Neuronal stem cell (in vitro differentiated cells): Measurements from ENCODE around the gene THSD7A.

Experiments used
- DNase-seq: peaks from one replicate; pipeline ENCODE4 v3.0.0-alpha.2; 2013; ENCODE audit warnings: low spot score
- H2AFZ ChIP-seq: one replicate; pipeline ENCODE4 v1.6.1; 2013; ENCODE audit warnings: mild to moderate bottlenecking, low read length, inconsistent platforms
- H2AK5ac ChIP-seq: 2 replicates; pipeline ENCODE4 v1.6.1; 2013; ENCODE audit warnings: low read depth, mild to moderate bottlenecking, inconsistent platforms, low read length, moderate library complexity, mixed read lengths
- H2BK120ac ChIP-seq: 2 replicates; pipeline ENCODE4 v1.6.1; 2013; ENCODE audit warnings: low read depth, mild to moderate bottlenecking, inconsistent platforms, low read length, moderate library complexity, mixed read lengths
- H2BK12ac ChIP-seq: one replicate; pipeline ENCODE4 v1.6.1; 2013; ENCODE audit warnings: low read length, inconsistent platforms
- H2BK15ac ChIP-seq: 2 replicates; pipeline ENCODE4 v1.6.1; 2013; ENCODE audit warnings: mild to moderate bottlenecking, low read length, inconsistent platforms, mixed read lengths
- H2BK5ac ChIP-seq: one replicate; pipeline ENCODE4 v1.6.1; 2013; ENCODE audit warnings: inconsistent platforms, mild to moderate bottlenecking, low read length, moderate library complexity
- H3K14ac ChIP-seq: one replicate; pipeline ENCODE4 v1.6.1; 2013; ENCODE audit warnings: low read length, inconsistent platforms
- H3K18ac ChIP-seq: 2 replicates; pipeline ENCODE4 v1.6.1; 2013; ENCODE audit warnings: low read length, inconsistent platforms
- H3K23ac ChIP-seq: 2 replicates; pipeline ENCODE4 v1.6.1; 2013; ENCODE audit warnings: low read depth, mild to moderate bottlenecking, mixed read lengths, low read length, inconsistent platforms; ENCODE audit not compliant: poor library complexity
- H3K27ac ChIP-seq: replicated peaks from 3 replicates; pipeline ENCODE4 v1.5.1; 2013; ENCODE audit warnings: low read length, inconsistent platforms
- H3K27me3 ChIP-seq, 3 experiments: 2 replicates each; pipeline ENCODE4 v1.6.1; 2013; ENCODE audit warnings: low read length in 3 of 3, mild to moderate bottlenecking in 2 of 3, inconsistent platforms in 1 of 3, low read depth in 1 of 3, mixed read lengths in 1 of 3, moderate library complexity in 1 of 3; ENCODE audit not compliant: control insufficient read depth in 3 of 3, insufficient read depth in 3 of 3
- H3K36me3 ChIP-seq, 2 donors: replicated peaks in 1 of 2; 2 replicates each; pipeline ENCODE4 v1.6.1; 2013; ENCODE audit warnings: low read length in 2 of 2; ENCODE audit not compliant: control insufficient read depth in 2 of 2, insufficient read depth in 2 of 2
- H3K4ac ChIP-seq: 2 replicates; pipeline ENCODE4 v1.6.1; 2013; ENCODE audit warnings: inconsistent platforms, mild to moderate bottlenecking, low read length, moderate library complexity
- H3K4me1 ChIP-seq, 2 donors: 1 replicate in 1 of 2; 2 replicates in 1 of 2; pipeline ENCODE4 v1.6.1; 2013; ENCODE audit warnings: low read length in 2 of 2, low read depth in 1 of 2; ENCODE audit not compliant: control insufficient read depth in 2 of 2, insufficient read depth in 1 of 2
- H3K4me2 ChIP-seq: one replicate; pipeline ENCODE4 v1.6.1; 2013; ENCODE audit warnings: mild to moderate bottlenecking, low read length, inconsistent platforms; ENCODE audit not compliant: insufficient read depth, poor library complexity, severe bottlenecking
- H3K4me3 ChIP-seq, 2 donors: 2 replicates each; pipeline ENCODE4 v1.5.1; 2013; ENCODE audit warnings: low read length in 2 of 2, mild to moderate bottlenecking in 2 of 2, inconsistent platforms in 1 of 2, moderate library complexity in 1 of 2
- H3K79me1 ChIP-seq: one replicate; pipeline ENCODE4 v1.6.1; 2013; ENCODE audit warnings: low read depth, mild to moderate bottlenecking, inconsistent platforms, low read length, moderate library complexity
- H3K9ac ChIP-seq: one replicate; pipeline ENCODE4 v1.6.1; 2013; ENCODE audit warnings: mild to moderate bottlenecking, low read depth, low read length, inconsistent platforms; ENCODE audit not compliant: poor library complexity
- H3K9me3 ChIP-seq, 2 donors: replicated peaks in 1 of 2; 2 replicates each; pipeline versions ENCODE3 to v1.6.1; 2013; ENCODE audit warnings: low read length in 2 of 2, mild to moderate bottlenecking in 2 of 2, inconsistent platforms in 1 of 2, low read depth in 1 of 2, mixed read lengths in 1 of 2, moderate library complexity in 1 of 2; ENCODE audit not compliant: control insufficient read depth in 2 of 2, insufficient read depth in 1 of 2
- H4K8ac ChIP-seq: one replicate; pipeline ENCODE4 v1.6.1; 2013; ENCODE audit warnings: low read depth, mild to moderate bottlenecking, inconsistent platforms, low read length, moderate library complexity
- H4K91ac ChIP-seq: one replicate; pipeline ENCODE4 v1.6.1; 2013; ENCODE audit warnings: low read length, low read depth, mild to moderate bottlenecking, inconsistent platforms; ENCODE audit not compliant: poor library complexity
- WGBS, 2 donors: extraction: QIAGEN DNeasy Blood & Tissue Kit; methylation state at CpG; one replicate each; pipeline ENCODE4 v1.1.7; 2013; ENCODE audit warnings: missing lambda C conversion rate in 2 of 2, mixed read lengths in 1 of 2; ENCODE audit not compliant: insufficient read length in 2 of 2, insufficient replicate concordance in 1 of 2; ENCODE audit errors: extremely low coverage in 2 of 2; 5-methylcytosine and 5-hydroxymethylcytosine counted together

The THSD7A gene

DNA sequence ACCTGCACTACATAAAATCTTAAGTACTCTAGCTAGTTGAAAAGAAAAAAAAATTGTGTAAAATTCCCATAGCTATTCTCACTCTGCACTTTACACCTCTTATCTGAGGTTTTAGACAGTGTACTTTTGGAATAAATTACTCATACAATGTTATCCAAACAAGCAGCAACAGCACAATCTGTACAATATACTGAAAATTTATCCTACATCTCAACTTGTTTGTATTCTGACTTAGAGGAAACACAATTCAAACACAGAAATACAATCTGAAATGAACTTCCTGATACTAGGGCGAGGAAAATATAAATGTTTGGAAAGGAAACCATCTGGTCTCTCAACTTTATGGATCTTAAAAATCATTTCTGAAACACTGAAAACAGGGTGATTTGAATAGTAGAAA lies 381.7 kb downstream of the THSD7A start:
- no peaks in the 10 kb centered on the region for H3K9me3 ChIP-seq
- no peak overlapping the region for H3K27ac ChIP-seq
- H3K4ac ChIP-seq: no peak overlapping the region
- no CpG with 5 or more reads among the region's 1 CpG for WGBS, 2 donors
- DNase-seq: no peak
- H2BK120ac ChIP-seq: no peak overlapping the region
- H2BK12ac ChIP-seq: no peak overlapping the region
- H4K8ac ChIP-seq: no peak overlapping the region
- H3K4me3 ChIP-seq: no peak overlapping the region
- peaks cover 0 to 7% of the 10 kb centered on the region in 2 donors for H3K36me3 ChIP-seq
- H3K18ac ChIP-seq: no peak overlapping the region
- H2BK5ac ChIP-seq: no peak overlapping the region
- no peak overlapping the region for H2AFZ ChIP-seq
- H2AK5ac ChIP-seq: no peak overlapping the region
- H4K91ac ChIP-seq: no peak overlapping the region
- no peaks in the 10 kb centered on the region for H3K27me3 ChIP-seq
- H3K79me1 ChIP-seq: no peaks in the 10 kb centered on the region
- H3K23ac ChIP-seq: no peak overlapping the region
- H3K4me2 ChIP-seq: no peak overlapping the region
- no peak overlapping the region for H3K14ac ChIP-seq
- no peak overlapping the region for H2BK15ac ChIP-seq
- H3K4me1 ChIP-seq: no peaks in the 10 kb centered on the region
- H3K9ac ChIP-seq: no peak overlapping the region

DNA sequence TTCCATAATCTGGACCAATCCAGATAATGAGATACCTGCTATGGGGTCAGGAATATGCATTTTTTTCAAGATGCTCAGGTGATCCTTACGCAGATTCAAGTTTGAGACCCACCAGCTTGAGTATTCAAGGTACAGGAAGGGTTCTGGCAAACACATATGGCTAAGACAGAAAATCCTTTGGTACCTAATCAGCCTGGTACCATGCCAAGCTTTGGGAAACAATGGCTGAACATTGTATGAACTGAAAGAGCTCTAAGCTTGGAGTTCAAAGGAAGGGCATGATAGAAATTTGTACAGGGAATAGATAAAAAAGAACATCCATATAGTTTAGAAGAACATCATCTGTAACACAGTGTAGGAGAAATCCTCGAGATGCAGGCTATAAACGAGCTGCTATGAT lies 382.7 kb downstream of the THSD7A start:
- Histone ChIP-seq H3K79me1 (no peaks in the 10 kb centered on the region), H3K14ac (no peak overlapping the region), H2BK5ac (no peak overlapping the region), H3K18ac (no peak overlapping the region), H2BK15ac (no peak overlapping the region), H3K27me3 (no peaks in the 10 kb centered on the region), H4K91ac (no peak overlapping the region), H2BK12ac (no peak overlapping the region), H2AFZ (no peak overlapping the region), H3K9me3 (no peaks in the 10 kb centered on the region), H3K4ac (no peak overlapping the region), H2BK120ac (no peak overlapping the region), H2AK5ac (no peak overlapping the region), H4K8ac (no peak overlapping the region), H3K36me3 (peaks cover 0 to 7% of the 10 kb centered on the region in 2 donors), H3K4me2 (no peak overlapping the region), H3K4me1 (no peaks in the 10 kb centered on the region), H3K9ac (no peak overlapping the region), H3K23ac (no peak overlapping the region), H3K4me3 (no peak overlapping the region), H3K27ac (no peak overlapping the region)
- no peak for DNase-seq
- no CpG with 5 or more reads among the region's 3 CpGs for WGBS, 2 donors

DNA sequence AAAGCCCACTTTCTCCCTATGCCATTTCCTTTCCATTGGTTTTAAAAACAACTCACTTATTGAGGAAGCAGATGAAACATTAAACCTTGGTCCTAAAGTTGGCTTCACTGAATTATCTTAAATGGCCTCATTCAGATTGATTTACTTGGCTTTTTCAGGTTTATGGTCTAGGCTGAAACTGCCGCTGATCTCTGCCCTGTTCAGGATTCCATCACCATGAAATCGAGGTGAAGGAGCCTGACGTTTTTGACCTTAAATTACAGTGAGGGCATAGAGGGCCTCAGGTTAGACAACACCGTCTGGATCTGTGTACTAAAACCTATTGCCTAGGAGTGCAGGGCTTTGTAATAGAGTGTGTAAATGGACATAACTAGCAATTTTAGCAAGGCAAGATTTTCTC lies 383.7 kb downstream of the THSD7A start:
- Histone ChIP-seq H4K91ac (no peak overlapping the region), H4K8ac (no peak overlapping the region), H3K36me3 (peaks cover 0 to 7% of the 10 kb centered on the region in 2 donors), H2AK5ac (no peak overlapping the region), H2BK120ac (no peak overlapping the region), H3K14ac (no peak overlapping the region), H2AFZ (no peak overlapping the region), H3K23ac (no peak overlapping the region), H3K27me3 (no peaks in the 10 kb centered on the region), H3K27ac (no peak overlapping the region), H2BK12ac (no peak overlapping the region), H2BK15ac (no peak overlapping the region), H3K18ac (no peak overlapping the region), H3K4me2 (no peak overlapping the region), H3K4ac (no peak overlapping the region), H2BK5ac (no peak overlapping the region), H3K4me3 (no peak overlapping the region), H3K4me1 (no peaks in the 10 kb centered on the region), H3K9me3 (no peaks in the 10 kb centered on the region), H3K79me1 (no peaks in the 10 kb centered on the region), H3K9ac (no peak overlapping the region)
- no CpG with 5 or more reads among the region's 4 CpGs for WGBS, 2 donors
- no peak for DNase-seq

DNA sequence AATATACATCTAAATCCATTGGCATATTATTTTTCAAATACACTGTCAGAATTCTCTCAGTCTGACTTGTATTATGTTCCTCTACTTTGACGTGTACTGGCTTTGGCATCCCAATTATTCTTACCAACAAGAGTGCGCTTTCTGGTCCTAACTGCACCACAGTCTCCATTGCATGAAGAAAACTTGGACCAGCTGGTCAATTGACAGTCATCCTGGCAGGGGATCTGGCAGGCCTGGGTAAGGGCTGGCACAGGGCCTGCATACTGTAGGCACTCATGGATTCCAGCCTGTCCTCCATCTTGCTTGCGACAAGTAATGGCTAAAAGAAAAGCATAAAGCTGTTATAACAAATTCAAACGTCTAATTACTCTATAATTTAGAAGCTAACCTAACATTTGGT lies 384.9 kb downstream of the THSD7A start:
- Histone ChIP-seq H3K23ac (no peak overlapping the region), H3K14ac (no peak overlapping the region)

More for the DNA sequence above, 384.9 kb downstream of the THSD7A start:
- no peak overlapping the region for H2AFZ ChIP-seq
- H3K79me1 ChIP-seq: no peaks in the 10 kb centered on the region
- no peak overlapping the region for H3K9ac ChIP-seq
- no peak overlapping the region for H4K91ac ChIP-seq
- DNase-seq: no peak
- H3K4me1 ChIP-seq: no peaks in the 10 kb centered on the region
- no peak overlapping the region for H2AK5ac ChIP-seq
- H2BK120ac ChIP-seq: no peak overlapping the region
- H4K8ac ChIP-seq: no peak overlapping the region
- H3K27me3 ChIP-seq: no peaks in the 10 kb centered on the region
- H3K9me3 ChIP-seq: no peaks in the 10 kb centered on the region
- no peak overlapping the region for H3K4ac ChIP-seq
- no peak overlapping the region for H2BK5ac ChIP-seq
- no peak overlapping the region for H3K18ac ChIP-seq
- H3K4me3 ChIP-seq: no peak overlapping the region
- H3K4me2 ChIP-seq: no peak overlapping the region
- no peak overlapping the region for H3K27ac ChIP-seq
- peaks cover 0 to 7% of the 10 kb centered on the region in 2 donors for H3K36me3 ChIP-seq
- no CpG with 5 or more reads among the region's 4 CpGs for WGBS, 2 donors
- H2BK15ac ChIP-seq: no peak overlapping the region
- H2BK12ac ChIP-seq: no peak overlapping the region
